KOPT-K1 (cell line): ENCODE results near the gene ANKRD40.

Experiments
- H3K27ac ChIP-seq: fragments of 200-600 bp; sonication (generic); 2 replicates; pipeline ENCODE4 v1.5.1; 2016; ENCODE audit warnings: antibody characterized with exemption, mild to moderate bottlenecking, low read depth, low read length; ENCODE audit not compliant: poor library complexity, severe bottlenecking
- H3K36me3 ChIP-seq: fragments of 200-600 bp; sonication (generic); 2 replicates; pipeline ENCODE4 v1.5.1; 2017; ENCODE audit warnings: antibody characterized with exemption, mild to moderate bottlenecking, low read length, moderate library complexity; ENCODE audit not compliant: insufficient read depth
- H3K9me3 ChIP-seq: fragments of 200-600 bp; sonication (generic); 2 replicates; pipeline ENCODE4 v1.5.1; 2017; ENCODE audit warnings: antibody characterized with exemption, low read length, mild to moderate bottlenecking; ENCODE audit not compliant: insufficient read depth, poor library complexity, severe bottlenecking

Gene ANKRD40

DNA sequence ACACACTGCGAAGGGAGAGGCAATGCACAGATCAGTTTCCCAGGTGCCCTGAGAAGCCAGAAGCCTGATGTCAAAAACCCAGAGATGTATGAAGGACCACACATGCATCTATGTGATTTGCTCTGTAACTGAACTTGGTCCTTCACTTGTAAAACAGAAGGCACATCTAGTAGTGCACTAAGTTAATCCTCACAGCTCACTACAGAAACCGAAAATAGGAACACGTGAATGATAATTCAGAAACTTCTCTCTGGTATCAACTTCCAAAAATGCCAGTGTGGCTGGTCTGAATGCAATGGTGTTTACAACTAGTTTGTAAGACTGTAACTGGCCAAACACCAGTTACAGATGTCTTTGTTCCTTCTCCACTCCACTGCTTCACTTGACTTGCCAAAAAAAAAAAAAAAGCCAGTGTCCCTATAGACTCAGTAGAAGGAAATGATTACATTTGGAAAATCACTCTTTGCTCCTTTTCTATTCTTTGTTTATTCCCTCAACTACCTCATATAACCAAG lies 11.3 kb downstream of the ANKRD40 start:
- H3K9me3 ChIP-seq = no peaks in the 10 kb centered on the region
- no peak overlapping the region for H3K27ac ChIP-seq
- H3K36me3 ChIP-seq = peaks cover 95% of the 10 kb centered on the region

DNA sequence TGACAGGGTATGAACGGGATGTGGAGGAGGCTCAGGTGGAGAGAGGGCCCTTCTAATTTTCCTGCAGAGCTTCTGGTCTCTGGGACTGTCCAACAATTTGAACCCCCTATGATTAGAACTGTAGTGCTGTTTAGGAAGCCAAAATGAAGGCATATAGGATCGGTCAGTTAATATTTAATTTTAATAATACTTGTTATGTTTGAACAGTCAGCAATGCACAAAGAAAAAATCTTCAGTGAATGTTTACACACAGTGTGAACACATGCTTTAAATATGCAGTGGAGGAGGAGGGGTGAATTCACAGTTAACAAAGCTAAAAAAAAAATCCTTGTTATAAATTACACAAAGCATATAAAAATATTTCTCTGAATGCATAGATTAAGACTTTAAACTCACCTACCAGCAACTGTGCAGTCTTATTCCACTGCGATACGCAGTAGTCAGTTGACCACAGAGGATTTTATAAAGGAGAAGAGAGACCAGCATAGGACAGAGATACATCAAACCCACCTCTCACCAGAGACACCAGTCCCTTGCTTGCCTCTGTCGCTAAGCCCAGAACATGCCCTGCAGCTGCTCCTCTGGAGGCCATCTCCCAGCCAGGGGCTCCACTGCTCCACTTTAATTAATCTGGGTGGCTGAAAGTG lies 14.6 kb downstream of the ANKRD40 start:
- Histone ChIP-seq H3K9me3 (no peaks in the 10 kb centered on the region), H3K36me3 (peaks cover 64% of the 10 kb centered on the region), H3K27ac (no peak overlapping the region)

DNA sequence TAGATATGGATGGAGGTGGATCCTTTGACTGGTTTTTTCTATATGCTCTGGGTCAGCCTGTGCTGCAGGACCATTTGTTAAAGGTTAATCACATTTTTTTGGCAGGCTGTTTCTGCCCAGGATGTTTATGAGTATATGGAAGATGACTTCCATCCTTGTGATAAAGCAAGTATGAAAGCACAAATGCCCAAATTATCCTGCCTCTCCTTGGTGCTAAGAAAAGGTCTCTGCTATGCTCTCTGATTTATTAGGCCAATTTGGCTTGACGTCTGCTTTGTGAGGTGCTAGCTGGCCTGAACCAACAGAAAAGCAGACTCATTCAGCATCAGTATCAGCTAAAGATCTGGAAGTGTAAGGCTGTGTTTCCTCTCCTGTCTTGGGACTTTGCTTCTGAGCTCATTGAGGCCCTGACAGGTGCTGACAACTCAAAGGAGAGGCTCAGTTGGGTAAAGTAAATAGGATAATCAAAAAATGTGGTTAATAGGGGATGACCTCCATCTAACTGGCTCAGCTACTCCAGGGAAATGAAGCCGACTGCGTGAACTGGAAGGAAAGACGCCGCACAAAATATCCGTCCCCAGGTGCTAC lies 15.2 kb downstream of the ANKRD40 start:
- no peaks in the 10 kb centered on the region for H3K9me3 ChIP-seq
- no peak overlapping the region for H3K27ac ChIP-seq
- peaks cover 58% of the 10 kb centered on the region for H3K36me3 ChIP-seq

DNA sequence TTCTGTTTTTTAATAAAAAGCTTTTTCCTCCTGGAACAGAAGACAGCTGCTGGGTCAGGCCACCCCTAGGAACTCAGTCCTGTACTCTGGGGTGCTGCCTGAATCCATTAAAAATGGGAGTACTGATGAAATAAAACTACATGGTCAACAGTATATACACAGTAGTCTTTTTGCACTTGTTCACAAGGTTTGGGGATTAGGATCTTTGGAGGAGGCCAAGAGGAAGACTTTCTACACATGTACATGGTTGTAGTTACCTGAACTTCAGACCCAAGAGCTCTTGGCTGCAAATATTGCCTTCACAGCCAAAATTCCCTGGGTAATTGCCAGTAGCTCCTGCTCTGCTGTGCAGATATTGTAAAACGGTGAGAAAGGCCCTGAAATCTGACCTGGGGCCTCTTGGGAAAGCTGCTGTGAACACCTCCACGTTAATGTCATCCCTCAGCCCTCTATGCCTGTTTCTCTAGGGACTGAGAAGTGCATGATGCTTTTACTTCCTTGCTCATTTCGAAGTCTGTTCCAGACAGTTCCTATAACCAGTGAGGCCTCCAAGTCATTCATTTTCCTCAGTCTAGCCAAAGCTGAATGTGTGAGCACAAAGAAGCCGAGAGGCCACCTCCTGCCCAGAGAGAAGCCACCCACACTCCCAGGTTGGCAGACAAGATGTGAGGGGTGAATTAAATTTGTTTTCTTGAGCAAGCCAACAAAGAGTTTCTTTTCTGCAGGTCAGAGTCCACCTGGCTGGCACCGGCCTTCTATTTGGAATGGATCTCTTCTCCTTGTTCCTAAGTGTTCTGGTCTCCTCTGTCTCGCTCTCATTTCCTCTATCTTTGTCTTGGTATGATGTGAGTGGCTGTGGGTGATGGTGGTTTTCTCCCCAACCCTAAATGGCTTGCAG lies 15.9 kb downstream of the ANKRD40 start:
- H3K9me3 ChIP-seq = no peaks in the 10 kb centered on the region
- H3K36me3 ChIP-seq = peaks cover 50% of the 10 kb centered on the region

DNA sequence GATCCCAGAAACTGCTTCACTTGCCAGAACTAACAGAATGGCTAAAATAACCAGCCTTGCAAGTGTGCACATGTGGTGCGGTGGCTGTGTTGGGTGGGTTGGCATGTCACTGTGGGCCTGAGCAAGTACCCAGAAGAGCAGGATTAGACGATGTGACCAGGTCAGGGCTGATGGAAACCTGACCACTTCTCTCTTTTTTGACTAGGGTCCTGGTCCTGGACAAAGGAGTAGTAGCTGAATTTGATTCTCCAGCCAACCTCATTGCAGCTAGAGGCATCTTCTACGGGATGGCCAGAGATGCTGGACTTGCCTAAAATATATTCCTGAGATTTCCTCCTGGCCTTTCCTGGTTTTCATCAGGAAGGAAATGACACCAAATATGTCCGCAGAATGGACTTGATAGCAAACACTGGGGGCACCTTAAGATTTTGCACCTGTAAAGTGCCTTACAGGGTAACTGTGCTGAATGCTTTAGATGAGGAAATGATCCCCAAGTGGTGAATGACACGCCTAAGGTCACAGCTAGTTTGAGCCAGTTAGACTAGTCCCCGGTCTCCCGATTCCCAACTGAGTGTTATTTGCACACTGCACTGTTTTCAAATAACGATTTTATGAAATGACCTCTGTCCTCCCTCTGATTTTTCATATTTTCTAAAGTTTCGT lies 16.7 kb downstream of the ANKRD40 start:
- no peaks in the 10 kb centered on the region for H3K9me3 ChIP-seq
- no peak overlapping the region for H3K27ac ChIP-seq
- H3K36me3 ChIP-seq = peaks cover 43% of the 10 kb centered on the region

More for the DNA sequence above, 15.9 kb downstream of the ANKRD40 start:
- H3K27ac ChIP-seq = no peak overlapping the region

DNA sequence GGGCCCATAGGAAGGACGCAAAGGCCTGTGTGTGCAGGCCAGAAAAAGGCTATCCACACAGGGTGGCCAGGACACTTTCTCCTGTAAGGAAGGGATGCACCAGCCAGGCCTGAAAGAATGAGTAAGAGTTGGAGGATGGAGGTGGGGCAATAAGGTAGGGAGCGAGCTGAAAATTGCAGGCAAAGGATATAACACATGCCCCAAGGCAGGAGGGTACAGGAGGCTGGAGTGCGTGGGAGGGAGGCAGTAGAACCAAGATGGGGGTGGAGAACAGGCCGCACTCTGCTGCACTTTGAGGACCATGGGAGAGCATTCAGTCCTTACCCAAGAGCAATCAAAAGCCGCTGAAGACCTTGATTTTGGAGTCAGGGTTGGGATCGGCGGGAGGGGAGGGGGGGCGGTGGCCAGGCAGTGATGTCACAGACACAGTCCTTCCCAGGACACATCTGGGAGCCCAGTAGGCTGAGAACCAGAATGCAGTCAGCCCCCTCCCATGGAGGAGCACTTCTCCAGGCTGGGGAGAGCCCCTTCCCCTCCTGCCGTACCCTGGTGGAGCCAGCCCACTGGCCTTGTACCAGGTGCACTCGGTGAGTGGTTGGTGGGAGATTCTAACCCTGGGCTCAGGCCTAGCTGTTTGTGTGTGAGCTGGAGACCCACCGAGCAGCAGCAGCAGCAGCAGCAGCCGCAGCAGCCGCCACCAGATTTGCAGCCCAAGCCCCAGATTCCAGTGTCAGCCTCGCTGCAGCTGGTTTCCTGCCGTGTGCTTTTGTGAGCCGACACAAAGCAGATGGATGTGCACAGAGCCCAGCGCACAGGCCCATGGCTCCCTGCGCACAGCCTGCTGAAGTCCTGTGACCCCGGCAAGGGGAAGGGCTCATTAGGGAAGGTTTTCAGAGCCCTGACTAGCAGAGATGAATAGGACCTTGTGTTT lies 17.5 kb downstream of the ANKRD40 start:
- Histone ChIP-seq H3K27ac (no peak overlapping the region), H3K36me3 (peaks cover 35% of the 10 kb centered on the region), H3K9me3 (no peaks in the 10 kb centered on the region)

DNA sequence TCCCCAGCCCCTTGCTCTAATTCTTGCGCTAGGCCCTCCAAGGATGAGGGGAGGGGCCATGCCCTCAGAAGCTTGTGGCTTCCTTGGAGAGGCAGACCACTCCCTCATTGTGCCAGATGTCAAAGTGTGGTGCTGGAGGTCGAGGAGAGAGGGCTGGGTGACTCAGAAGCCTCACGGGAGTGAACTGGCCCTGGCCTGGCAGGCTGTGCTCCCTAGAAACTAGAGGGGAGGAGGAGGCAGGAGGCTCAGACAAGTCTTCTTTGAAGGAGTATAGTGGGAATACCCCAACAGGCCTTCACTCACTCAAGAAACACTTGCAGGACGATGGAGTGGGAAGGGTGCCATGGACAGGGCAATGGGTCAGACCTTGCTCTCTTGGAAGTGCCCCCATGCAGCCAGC lies 18.5 kb downstream of the ANKRD40 start:
- Histone ChIP-seq H3K9me3 (no peaks in the 10 kb centered on the region), H3K27ac (no peak overlapping the region), H3K36me3 (peaks cover 25% of the 10 kb centered on the region)

DNA sequence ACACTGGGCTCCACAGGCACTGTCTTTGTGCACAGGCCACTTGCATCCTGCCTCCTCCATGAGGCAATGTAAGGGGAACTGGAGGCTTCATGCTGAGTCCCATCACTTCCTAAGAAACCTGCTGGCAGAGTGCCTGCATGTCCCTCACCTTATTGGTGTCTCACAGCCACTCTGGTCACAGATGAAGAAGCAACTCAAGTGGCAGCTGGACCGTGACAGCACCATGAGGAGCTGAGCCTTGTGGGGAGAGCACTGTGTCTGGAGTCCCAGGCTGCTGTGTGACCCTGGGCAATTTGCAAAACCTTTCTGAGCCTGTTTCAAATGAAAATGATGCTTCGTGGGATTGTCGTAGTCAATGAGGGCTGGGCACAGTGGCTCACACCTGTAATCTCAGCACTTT lies 19.5 kb downstream of the ANKRD40 start:
- Histone ChIP-seq H3K9me3 (no peaks in the 10 kb centered on the region), H3K27ac (no peak overlapping the region), H3K36me3 (peaks cover 15% of the 10 kb centered on the region)

DNA sequence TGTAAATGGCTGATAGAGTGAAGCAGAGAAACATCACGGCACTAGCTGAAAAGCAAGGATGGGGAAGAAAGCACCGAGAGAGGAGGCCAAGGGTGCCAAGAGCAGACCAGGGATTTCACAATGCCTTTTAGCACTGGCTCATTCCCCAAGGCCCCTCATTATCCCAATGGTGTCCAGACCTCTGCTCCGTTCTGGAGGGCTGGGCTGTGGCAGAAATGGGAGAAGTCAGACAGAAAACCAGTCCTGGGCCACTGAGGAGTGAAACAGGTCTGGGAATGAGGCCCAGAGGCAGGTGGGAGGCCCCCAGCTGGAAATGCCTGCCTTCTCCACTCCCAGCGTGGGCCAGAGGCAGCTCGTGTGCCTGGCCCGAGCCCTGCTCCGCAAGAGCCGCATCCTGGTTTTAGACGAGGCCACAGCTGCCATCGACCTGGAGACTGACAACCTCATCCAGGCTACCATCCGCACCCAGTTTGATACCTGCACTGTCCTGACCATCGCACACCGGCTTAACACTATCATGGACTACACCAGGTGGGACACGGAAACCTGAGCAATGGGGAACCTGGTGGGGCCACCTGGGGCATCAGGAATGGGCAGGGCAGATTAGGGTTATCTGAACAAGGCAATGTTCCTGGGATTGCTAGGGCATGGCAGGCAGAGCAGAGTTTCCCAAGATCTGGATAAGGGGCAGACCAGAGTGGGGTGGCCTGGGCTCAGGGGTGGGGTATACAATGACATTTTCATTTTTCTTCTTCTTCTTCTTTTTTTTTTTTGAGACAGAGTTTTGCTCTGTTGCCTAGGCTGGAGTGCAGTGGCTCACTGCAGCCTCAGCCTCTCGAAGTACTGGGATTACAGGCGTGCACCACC lies 20.3 kb downstream of the ANKRD40 start:
- Histone ChIP-seq H3K36me3 (peaks cover 7% of the 10 kb centered on the region), H3K27ac (no peak overlapping the region), H3K9me3 (no peaks in the 10 kb centered on the region)

DNA sequence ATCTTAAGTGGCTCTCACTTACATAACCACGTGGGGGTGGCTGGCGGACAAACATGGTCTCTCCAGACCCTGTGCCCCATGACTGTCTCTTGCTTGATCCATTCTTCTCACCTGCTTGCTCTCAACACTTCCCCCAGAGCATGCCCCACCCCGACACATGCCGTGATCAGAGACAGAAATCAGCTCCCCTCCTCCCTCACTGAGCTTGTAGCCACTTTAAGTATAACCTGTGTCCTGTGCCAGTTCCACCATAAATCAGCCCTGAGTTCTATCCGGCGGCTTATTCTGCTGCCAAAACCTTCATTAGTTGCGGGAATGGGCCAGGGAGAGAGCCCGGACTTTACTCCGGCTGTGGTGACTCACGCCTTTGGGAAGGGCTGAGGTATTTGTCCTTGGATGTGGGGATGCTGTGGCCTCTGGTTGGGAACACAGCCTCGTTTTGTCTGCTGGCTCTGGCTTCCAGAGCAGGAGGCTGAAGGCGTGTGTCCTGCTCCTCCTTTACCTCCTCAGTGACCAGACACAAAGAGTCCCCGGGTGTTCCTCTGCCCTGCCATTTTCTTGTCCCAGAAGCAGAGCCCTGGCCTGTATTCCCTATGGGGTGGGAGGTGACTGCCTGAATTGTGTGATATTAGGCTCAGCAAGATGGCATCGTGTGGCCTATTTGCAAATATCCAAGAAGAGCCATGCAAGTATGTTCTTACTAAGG lies 21.1 kb downstream of the ANKRD40 start:
- Histone ChIP-seq H3K36me3 (no peaks in the 10 kb centered on the region; the same call in 1 of the 2 replicates), H3K27ac (no peak overlapping the region)

DNA sequence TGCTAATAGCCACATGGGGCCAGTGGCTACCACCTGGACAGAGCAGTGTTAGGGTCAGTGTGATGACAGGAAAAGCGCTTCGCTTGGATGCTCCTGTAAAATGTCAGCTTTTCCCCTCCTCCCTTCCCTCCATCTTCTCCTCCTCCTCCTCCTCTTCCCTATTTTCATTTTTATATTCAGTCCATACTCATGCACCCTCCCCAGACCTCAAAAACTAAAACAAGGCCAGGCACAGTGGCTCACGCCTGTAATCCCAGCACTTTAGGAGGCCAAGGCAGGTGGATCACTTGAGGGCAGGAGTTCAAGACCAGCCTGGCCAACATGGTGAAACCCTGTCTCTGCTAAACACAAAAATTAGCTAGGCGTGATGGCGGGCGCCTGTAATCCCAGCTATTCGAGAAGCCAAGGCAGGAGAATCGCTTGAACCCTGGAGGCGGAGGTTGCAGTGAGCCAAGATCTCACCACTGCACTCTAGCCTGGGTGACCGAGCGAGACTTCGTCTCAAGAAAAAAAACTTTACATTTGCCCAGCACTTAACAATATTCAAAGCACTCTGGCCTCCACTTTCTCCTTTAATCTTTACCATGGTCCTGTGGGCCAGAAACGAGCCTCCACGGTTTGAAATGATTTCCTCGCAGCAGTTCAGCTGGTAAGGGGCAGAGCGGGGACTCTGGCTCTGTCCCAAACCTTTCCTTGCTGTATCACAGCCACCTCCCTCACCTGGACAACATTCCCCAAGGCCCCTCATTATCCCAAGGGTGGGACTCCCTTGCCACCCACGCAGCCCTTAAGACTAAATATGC lies 21.8 kb downstream of the ANKRD40 start:
- Histone ChIP-seq H3K36me3 (no peaks in the 10 kb centered on the region), H3K27ac (no peak overlapping the region)

More for the DNA sequence above, 21.1 kb downstream of the ANKRD40 start:
- no peaks in the 10 kb centered on the region for H3K9me3 ChIP-seq

DNA sequence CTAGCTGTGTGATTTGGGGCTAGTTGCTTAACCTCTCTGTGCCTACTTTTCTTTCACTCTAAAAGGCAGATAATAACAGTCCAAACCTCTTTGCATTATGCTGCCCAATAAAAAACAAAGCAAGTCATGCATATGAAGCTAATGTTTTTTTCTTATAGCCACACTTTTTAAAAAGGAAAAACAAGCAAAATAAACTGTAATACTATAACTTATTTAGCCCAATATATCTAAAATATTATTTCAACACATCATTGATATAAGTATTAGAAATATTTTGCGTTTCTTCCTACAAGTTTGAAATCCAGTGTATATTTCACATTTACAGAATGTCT lies 22.4 kb downstream of the ANKRD40 start:
- Histone ChIP-seq H3K36me3 (no peaks in the 10 kb centered on the region), H3K9me3 (no peaks in the 10 kb centered on the region), H3K27ac (no peak overlapping the region)

More for the DNA sequence above, 21.8 kb downstream of the ANKRD40 start:
- no peaks in the 10 kb centered on the region for H3K9me3 ChIP-seq
